Myocyte (in vitro differentiated cells): ENCODE measurements around the gene PRCC. TPM values are rescaled to one million over a fixed set of nuclear protein-coding genes. Genes with fewer than 3 reads are reported as not detected.
"Not testable (repeated sequence)": the region's sequence is repeated elsewhere in the genome, so short reads cannot be mapped to it uniquely, and the experiment has no call there.

Experiments used
- DNase-seq: peaks from one replicate; pipeline ENCODE4 v3.0.0-alpha.2; 2012; ENCODE audit warnings: low read depth
- total RNA-seq: library from RNA; depleted of rRNA; stranded (reverse); fragments of >200 nt; gene quantifications from 2 replicates; pipeline ENCODE4 v1.2.3, GENCODE V29; 2014

The PRCC gene
- total RNA-seq, 1 donor from 2014 or later: 52.6 TPM

DNA sequence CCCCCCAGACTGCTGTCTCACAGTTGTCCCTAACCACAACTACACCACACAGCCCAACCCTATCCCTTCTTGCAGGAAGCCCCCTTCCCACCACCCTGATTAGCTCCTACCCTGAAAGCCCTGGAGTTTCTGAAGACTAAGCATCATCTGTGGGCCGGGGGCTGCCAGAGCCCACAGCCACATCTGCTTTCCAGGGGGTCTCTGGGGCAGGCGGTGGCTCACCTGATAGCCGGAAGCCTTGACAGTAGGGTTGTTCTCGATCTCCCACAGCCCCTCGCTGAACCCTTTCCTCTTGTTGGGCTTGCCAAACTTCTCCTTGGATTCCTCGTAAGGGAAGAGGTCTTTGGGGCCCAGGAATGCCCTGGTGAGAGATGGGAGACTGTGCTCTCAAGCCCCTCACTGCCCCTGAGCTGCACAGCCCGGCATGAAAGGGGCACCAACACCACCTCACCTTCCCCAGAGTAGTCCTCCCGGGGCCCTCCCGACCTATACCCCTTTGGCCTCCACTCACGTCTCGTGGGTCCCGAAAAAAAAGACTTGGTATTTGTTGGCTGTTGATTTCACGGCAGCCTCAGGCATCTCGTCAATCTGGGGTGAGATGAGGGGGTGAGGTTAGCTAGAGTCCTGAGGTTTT is 22.4 kb upstream of the PRCC start:
- DNase-seq: no peak

DNA sequence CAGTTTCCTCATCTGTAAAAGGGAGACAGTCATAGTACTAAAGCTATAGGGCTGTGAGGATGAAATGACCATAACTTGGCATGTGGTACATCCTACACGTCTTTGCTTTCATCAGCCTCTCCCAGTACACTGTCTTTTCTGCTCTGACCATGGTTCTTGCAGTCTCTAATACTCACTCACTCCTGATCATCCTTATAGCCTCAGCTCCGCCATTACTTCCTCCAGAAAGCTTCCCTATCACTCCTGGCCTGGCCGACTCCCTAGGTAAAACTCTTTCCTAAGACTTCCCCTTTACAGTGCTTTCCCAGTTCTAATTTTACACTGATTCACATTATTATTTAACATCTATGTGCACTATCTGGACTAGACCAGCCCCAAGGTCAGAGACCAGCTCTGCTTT is 21.5 kb upstream of the PRCC start:
- DNase-seq: no peak

DNA sequence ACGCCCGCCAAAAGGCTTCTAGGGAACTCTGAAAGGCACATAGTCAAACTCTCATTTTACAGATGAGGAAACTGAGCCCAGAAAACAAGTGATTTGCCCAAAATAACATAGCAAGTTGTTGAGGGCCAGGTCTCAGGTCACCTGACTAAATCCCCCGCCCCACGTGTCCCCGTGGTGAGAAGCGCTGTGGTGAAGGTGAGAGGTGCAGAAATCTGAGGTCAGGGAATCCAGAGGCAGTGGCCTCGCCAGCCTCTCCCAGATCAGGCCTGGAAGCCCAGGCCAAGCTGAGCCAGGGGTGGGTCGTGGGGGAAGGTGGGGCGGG is 21.0 kb upstream of the PRCC start:
- no peak for DNase-seq

DNA sequence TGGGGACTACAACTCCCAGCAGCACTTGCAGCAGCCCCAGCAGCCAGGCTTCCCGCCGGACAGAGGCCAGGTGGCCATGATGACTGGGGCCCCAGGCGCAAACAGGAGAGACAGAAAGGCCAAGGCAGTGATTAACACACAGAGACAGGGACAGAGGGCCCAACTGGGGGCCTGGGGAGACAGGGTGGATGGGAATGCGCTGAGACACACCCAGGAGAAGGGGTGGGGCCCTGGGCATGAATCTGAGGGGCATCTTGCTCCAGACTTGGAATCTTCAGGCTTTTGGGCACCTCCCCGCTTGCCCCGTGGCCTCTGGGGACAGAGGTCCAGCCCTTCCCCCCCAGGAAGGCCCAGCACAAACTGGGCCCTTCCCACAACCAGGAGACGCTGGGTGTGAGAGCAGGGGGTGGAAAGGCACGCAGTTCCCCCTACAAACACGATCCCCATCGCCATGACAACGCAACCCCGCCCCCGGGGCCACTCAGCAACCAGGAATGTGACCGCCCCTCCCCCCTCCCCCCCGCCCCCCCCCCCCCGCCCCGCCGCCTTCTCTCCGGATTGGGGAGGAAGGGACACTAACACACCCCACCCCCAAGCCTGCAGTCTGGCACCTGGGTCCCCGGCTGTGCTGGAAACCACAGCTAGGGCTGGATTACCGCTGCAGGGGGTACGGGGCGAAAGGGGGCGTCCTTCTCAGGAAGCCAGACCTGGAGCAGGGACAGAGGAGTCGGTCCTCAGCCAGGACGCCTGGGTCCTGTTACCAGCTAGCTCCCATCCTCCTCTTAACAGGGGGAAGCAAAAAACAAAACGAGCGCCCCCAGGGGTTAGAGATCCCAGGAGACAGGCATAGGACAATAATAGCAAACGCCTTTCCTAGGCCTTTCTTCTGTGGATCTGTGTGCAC is 20.4 kb upstream of the PRCC start:
- peak; percentile 95 for DNase-seq

DNA sequence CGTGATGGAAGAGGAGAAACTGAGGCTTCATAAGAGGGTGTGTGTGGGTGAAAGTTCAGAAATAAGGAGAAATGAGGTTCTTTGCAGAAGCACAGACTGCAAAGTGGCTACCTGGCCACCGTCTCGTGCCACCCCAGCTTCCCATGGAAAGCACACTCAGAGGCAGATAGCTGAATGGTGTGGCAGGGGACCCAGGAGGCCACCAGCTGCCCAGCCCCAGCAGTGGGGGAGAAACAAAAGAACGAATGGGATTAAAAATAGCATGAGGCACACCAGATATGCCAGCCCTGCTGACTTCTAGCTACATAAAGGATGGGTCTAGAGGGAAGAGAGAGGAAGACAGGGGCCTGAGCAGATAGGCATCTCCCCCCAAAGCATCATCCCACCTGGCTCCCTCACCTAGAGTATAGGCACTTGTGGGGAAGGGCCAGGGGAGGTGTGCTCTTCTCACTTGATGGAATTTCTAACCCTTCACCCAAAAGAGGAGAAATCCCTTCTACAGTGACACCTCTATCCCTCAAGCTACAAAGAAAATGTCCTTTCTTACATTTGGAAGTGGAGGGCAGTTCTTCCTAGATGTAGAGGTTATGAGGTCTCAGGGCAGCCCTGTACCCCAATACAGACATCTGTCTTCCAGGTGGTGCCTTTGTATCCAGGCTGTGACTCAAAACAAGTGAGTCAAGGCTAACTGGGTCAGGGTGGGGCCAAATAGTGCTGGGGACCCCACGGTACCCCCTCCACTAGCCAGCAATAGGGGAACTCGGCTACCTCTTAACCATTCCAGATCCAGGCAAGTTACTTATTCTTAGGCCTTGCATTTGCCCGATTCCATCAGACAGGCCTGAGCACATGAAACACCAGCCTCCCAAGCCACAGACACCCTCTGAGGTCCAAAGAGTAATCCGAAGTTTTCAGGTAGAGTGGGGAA is 19.3 kb upstream of the PRCC start:
- peak; percentile 86 for DNase-seq

DNA sequence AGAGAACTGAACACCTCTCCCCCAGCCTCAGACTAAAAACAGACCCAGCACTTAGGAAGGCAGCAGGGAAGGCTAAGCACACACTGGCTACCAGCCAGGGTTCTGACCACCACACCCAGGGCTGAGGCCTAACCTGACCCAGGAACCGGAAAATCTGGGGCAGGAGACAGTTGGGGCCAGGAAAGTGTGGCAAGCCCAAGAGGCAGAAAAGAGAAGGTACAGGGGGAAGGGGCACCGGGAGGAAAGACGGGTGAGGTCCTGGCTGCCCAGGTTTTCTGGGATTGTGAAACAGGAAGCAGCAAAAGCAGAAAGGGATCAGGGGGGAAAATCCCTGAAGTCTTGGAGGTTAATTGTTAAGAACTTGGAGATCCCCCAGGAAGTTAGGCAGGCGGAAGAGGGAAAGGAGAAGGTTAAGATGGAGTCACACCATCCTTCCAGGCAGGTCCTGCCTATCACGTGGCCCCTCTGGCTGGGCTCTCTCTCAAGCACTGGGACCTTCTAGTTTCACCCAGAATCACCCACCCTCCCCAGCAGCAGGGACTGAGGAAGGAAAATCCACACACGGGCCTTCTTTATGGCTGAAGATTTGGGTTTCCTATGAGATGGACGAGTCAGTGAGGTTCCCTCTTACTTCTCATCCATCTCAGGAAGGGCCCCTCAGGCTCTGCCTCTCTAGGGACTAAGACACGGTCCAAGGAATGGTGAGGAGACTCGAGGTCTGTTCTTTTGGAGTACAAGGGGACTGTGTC is 18.5 kb upstream of the PRCC start:
- DNase-seq: peak; percentile 78

DNA sequence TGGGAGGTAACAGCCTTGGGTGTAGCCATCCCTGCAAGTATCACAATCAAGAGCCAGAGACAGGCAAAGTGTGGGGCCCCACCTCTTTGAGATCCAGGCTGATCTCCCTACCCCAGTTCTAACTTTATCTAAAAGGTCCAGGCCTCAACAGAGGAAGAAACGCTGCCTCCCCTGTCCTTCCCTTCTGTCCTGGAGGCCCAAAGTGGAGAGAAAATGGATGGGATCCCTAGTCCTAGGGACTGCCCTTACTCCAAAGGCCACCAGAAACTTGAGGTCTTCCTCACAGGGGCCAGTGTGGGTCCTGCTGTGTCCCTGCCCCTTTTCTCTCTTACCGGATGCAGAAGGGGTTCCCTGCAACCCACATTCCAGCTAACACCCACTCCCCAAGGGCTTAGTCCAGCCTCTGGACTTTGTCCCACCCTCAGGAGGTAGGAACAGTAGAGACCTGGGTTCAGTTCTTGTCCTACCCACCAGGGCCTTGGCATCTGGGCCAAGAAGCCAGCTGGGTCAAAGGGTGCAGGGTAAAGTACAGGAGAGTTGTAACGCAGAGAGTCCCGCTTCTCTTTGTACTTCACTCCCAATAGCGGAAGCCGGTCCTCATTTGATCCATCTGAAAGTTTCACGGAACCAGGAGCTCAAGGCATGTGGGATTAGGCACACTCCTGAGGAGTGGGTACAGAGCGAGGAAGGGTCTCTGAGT is 17.8 kb upstream of the PRCC start:
- peak; percentile 29 for DNase-seq

DNA sequence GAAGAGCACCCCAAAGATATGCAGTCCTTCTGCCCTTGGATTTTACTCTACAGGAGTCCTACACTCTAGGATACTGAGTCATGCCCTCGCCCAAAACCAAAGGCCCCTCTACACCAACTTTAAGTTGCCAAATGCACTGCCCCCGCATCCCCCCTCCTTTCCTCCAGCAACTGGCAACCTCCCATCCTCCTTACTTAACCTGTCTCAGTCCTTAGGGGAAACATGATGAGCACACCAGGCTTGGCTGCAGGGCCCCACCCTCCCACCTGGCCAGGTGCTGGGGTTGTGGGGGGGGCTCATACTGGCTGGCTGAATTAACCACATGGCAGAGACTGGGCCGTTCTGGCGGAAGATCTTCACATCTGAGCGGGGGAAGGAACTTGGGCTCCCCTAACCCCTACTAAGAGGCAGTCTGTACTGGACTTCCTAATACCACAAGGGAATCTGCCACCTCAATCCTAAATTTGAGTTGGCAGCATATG is 17.1 kb upstream of the PRCC start:
- DNase-seq: peak; percentile 51

DNA sequence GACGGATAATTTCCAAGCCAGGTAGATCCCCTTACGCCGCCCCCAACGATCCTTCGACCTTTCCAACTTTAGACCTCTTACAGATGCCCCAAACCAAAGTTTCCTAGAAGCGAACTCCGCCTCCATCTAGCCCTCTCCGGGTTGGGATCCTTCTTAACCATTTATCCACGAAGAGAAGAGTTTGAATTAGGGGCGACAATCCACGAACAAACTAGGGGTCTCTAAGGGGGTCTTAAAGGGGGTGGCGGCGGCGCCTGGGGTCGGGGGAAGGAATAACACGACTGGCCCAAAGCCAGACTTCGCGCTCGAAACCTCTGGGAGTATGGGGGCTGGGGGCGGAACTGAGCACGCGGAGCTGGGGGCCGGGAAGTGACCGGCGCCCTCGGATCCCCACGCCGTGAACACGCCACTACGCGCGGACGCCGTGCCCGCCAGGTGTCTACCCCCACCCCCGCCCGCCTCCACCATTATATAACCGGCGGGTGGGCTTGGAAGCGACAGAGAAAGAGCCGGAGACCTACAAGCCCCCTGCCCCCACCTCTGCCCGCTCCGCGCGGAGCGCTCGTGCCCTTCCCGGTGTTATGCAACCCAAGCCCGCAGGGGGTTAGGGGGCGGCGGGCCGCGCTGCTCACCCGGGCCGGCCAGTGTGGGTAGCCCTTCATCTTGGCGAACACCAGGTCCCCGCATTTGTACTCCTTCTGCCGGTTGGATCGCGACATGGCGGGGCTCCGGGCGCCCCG is 16.5 kb upstream of the PRCC start:
- DNase-seq: peak; percentile 55

DNA sequence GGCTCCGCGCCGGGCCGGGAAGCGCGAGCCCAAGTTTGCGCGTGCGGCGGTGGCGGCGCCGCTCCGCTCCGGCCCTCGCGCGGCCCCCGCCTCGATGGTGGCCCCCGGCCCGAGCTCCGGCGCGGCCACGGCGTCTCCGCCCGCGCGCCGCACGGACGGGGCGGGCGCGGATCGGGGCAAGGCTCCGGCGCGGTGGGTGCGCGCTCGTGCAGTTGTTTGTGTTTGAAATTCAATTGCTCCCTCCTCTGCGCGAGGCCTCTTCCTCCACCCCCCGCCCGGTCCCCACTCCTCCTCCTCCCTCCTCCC is 15.9 kb upstream of the PRCC start, which contains the start of gene HDGF:
HDGF (minus strand) TSS at position 225 of the 306 bp plus-strand sequence. CDS start 246 bp downstream, outside the sequence.
- no peak for DNase-seq

DNA sequence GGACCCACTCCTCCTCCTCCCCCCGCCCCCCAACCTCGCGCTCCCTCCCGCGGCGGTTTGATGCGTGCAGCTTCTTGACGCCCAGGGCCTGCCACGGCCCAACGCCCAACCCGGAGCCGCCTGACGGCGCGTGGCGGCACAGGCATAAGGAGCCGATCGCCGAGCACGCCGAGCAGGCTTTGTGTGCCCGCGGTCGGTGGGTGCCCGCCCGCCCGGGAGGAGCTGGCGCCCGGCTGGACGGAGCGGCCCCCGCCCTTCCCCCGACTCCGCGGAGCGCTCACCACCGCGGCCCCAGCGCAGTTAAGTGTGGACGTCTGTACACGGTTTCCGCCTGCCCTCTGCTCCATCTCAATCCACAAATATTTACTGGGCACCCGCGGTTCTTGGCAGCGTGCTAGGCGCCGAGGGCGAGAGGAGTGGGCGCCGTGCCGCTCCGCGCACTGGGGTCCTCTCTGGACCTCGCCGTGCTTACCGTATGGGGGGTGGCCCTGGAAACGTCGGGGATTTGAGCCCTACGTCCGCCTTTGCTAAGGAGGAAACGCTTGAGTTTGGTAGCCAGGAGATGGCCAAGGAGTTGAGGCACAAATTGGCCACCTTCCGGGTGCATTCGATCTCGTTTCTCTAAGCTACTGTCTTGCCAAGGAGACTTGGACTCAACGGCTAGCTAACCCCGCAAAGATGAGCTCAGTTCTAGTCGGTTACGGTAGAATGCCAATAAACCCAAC is 15.4 kb upstream of the PRCC start:
- DNase-seq: peak; percentile 98

DNA sequence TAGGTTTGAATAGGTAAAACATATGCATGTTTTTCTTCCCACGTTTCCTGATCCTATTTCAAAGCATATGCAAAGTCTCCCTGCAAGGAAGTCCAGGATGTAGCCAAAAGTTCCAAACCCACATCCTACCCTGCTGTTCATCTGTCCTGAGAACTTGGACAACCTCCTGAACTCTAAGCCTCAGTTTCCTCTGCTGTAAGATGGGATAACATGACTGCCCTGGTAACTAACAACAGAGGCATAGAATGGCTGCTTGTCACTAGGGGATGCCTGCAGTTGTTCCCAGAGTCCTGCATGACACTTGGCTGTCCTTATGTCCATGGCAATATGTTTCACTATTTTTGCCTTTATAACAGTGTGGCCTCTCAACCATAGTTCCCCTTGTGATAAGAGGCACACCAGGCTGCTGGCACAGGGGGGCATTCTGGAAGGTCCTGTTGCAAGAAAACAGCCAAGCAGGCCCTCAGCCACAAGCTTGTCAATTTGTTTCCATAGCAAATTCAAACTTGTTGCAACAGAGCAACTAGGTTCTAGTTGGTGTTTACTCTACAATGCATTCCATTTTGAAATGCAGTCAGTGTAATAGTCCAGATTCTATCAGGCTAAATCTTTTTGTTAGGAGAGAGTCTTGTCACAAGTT is 14.4 kb upstream of the PRCC start:
- no peak for DNase-seq

DNA sequence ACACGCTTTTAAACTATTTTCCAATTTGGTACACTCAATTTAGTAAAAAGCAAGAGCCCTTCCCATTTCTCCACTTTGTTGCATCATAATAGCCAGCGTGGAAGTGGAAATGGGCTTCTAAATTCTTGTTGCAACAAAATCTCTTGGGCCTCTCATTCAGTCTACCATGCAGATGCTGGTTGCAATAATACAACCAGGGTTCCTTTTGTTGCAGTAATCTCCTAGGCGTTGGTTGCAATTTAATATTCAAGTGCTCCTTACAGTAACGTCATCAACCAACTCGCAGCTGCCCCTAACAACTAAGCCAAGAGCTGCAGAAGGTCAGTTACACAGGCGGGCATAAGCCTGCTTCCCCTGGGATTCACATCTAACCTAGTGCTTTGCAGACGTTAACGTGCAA is 13.1 kb upstream of the PRCC start:
- peak; percentile 64 for DNase-seq

DNA sequence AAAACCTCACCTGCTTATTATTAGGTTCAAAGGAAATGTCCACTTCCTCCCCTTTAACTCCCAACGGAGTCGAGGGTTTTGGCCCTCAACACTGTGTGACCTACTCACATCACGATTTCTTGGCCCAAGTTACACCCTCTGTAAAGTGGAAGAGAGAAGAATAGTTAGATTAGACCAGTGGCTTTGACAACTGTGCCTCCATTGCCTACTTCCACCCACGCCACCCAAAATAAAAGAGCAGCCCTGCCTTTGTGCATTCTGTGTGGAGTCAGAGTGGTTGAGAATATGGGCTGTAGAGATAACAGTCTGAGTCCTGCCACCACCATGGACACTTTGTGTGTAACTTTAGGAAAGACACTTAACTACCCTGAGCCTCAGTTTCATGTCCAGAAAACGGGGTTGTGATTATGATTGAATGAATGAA is 11.8 kb upstream of the PRCC start:
- no peak for DNase-seq

DNA sequence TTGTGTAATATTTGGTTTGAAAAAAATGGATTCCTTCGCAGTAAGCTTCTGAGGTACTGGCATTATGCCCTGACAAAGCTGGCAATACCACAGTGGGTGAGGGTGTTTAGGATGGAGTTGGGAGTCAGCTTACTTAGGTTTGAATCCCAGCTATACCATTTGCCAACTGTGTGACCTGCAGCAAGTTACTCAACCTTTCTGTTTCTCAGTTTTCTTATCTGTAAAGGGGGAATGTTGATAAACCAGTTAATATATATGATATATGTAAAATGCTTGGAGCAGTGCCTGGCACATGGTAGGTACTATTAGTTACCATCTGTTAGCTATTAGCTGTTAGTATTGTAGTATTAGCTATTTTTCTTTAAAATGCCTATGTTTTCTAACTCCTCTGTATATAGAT is 11.0 kb upstream of the PRCC start:
- no peak for DNase-seq

DNA sequence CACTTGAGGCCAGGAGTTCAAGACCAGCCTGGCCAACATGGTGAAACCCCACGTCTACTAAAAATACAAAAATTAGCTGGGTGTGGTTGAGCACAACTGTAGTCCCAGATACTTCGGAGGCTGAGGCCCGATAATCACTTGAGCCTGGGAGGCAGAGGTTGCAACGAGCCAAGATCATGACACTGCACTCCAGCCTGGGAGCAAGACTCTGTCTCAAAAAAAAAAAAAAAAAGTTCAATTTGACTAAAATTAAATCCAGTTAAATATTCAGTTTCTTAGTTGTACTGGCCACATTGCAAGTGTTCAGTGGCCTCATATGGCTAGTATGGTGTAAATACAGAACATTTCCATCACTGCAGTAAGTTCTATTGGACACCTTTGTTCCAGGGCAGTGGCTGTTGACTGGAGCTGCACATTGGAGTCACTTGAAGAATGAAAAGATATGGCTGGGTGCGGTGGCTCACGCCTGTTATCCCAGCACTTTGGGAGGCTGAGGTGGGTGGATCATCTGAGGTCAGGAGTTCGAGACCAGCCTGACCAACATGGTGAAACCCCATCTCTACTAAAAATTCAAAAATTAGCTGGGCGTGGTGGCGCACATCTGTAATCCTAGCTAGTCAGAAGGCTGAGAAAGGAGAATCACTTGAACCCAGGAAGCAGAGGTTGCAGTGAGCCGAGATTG is 9.6 kb upstream of the PRCC start:
- not testable (repeated sequence) for DNase-seq

DNA sequence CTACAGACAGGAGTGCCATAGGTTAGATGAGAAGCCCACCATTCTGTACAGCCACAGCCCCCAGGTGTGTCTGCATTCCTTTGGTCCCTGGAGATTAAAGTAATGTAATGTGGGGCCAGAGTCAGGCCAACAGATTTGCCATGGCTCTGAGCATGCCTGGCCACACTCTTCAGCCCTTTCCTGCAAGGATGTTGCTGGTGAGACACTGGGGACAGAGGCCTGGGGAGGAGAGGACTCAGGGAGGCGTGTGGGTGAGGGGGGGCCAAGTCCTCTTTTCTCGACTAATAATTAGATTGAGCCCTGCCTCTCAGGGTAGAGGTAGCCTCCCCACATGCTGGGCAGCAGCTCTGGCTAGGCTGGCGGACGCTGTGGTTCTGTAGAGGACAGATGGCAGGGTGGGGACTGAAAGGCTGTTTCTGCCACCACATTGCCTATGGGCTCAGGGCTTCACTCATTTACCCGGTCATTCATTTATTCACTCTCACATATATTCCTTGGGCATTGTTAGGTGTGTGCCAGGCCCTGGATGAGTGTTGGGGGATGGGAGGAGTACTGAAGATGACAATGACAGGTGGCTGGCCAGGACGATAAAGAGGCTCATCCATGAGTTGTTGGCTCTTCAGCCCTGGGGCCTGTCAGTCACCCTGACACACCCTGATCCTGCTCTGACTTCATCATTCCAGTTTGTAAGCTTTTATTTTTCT is 7.1 kb upstream of the PRCC start:
- peak; percentile 82 for DNase-seq
